Measurements from ENCODE around the gene UMODL1.

Gene UMODL1

GRCh38 chr21:42040411-42041180 lies 30.5 kb upstream of the UMODL1 start:
- no peak for DNase-seq

GRCh38 chr21:42041246-42041645 lies 29.9 kb upstream of the UMODL1 start:
- no peak for DNase-seq

DNA sequence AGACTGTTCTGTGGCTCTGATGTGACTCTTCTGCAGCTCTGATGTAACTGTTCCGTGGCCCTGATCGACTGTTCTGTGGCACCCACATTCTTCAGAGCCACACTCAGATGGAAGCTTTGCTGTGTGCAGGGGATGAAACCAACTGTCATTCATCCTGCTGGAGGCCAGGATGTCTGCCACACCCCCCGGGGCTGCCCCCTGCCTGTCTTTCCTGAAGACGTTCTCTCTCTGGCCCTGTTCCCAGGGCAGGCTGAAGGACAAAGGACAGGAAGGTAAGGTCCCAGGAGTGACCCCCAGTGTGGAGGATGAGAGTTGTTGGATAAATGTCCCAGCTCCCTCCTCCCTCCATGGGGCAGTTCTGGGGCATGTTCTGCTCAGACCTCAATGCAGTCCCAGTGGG lies 29.4 kb upstream of the UMODL1 start:
- DNase-seq = peak; percentile 20

GRCh38 chr21:42042651-42043050 lies 28.5 kb upstream of the UMODL1 start:
- no peak for DNase-seq

- DNase-seq = no peak
Measured at GRCh38 chr21:42043201-42043895, 27.8 kb upstream of the UMODL1 start.

- DNase-seq = no peak
Measured at GRCh38 chr21:42043961-42044360, 27.2 kb upstream of the UMODL1 start.

DNA sequence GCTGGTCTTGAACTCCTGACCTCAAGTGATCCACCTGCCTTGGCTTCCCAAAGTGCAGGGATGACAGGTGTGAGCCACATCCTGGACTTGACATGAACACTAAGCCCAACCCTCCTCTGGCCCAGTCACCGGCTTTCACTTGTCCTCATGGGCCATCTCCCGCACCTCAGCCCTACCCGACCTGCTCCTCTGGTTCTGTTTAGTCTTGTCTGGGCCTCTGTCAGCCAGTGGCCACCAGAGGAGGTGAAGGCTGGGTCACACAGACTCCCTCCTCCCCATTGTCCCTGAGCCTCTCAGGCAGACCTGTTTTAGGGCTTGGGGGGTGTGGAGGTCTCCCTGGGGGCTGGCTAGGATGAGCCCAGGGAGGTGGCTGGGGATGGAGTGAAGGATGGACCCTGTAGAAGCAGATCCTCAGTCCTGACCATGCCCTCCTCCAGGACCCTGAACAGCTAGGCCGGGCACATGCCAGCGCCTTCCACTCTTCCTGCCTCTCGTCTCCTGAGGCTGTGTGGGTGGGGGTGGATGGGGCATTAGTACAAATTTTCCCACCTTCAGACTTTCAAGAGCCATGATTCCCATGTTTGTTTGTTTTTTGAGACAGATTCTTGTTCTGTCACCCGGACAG lies 26.1 kb upstream of the UMODL1 start:
- no peak for DNase-seq

DNA sequence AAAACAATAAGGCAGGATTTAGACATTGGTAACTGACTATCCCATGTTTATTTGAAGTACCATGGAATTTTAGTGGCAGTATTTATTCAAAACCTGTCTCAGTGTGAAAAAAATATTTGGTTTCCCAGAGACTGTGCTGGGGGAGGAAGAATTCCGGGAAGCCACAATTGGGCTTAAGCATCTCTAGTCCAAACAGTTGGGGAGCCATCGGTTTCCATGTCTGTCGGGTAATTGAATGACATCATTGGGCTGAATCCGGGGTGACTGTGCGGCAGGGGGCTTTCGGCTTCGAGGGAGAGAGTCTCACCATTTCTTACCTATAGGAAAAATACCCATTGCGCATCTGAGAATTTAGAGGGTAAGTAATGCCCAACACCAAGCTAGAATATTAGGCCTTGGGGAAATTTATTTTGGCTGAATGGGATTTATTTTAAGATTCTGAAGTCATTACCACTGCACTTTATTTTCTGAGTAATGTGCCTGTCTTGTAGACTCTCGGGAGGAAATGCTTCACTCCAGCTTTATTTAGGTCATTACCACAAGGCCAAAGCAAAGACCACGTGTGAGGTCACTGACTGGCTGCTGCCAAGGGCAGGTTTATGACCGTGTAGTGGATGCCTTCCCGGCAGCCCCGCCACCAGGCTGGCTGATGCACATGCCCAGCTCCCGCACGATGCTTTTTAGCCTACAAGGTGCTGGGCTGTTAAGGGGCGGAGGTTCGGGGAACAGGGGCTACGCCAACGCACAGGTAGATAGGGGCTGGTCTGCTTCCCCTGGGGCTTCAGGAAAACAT lies 23.1 kb upstream of the UMODL1 start:
- DNase-seq = no peak

GRCh38 chr21:42048870-42049577 lies 22.1 kb upstream of the UMODL1 start:
- DNase-seq = no peak

GRCh38 chr21:42049578-42050430 lies 21.3 kb upstream of the UMODL1 start:
- no peak for DNase-seq

- no peak for DNase-seq
Measured at GRCh38 chr21:42051788-42052187, 19.3 kb upstream of the UMODL1 start.

DNA sequence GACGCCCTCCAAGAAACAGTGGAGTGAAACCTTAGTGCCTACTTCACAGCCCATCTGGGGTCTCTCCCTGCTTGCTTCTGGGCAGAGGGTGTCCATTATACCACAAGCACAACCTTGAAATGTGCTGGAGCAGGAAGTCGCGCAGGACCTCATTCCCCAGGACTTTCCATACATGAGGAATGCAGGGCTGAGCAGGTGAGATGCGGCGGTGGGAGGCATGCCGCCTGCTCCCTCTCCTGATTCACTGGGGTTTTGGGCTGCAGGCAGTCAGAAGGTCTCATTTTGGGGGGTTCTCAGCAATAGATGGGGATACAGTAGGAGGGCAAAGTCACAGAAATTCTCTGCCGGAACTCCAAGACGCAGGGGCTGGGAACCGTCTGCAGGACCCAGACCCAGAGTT lies 15.7 kb upstream of the UMODL1 start:
- DNase-seq = no peak

- DNase-seq = peak; percentile 81
Measured at GRCh38 chr21:42056468-42056867, 14.6 kb upstream of the UMODL1 start.

DNA sequence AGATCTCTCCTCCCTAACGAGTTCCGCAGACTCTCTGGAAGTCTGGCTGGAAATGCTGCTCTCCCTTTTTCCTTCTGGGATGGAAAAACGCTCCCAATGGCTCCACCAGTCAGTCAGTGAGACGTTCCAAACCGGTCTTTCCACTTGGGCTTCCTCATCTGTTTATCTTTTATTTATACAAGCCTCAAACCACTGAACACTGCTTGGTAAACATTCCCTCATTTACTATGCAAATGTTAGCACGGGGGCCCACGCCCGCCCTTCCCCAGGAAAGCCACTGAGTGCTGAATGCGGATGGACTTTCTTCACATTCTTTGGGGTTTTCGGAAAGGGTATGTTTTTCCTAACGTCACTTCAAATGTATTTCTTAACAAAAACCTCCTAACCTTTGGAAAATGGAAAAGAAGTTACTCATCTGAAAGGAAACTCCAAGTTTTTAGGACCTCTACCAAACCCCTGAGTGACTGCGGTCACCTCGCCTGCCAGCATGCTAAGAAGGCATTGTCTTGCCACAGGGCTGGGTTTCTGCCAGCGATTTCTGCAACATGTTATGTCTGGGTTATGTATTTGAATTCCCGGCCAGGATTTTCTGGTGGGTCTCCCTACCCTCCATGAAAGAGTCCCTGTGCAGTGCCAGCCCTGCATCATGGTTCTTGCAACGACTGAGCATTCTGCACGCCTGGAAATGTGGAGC lies 14.0 kb upstream of the UMODL1 start:
- peak; percentile 90 for DNase-seq

GRCh38 chr21:42057851-42058437 lies 13.2 kb upstream of the UMODL1 start:
- no peak for DNase-seq

DNA sequence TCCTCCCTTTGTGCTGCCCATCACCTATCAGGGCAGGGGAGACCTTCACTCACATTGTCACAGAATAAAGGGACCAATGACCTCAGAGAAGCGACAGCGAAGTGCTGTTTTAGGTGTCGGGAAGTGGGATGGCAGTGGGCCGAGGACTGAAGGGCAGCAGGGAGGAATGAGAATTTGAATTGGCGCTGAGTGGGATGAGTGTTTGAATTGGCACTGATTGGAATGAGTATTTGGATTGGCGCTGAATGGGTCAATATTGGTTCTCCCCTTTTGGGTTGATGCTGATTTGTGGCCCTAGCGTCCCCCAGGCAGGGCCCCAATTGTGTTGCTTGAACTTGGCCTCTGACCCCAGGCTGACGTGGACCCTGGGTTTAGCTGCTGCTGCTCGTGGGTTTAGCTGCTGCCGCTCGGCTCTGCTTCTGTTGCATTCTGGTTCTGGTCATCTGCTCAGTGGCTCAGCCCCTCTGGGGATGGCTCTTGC lies 12.4 kb upstream of the UMODL1 start:
- no peak for DNase-seq

- DNase-seq = no peak
Measured at GRCh38 chr21:42059141-42059540, 12.0 kb upstream of the UMODL1 start.

GRCh38 chr21:42059721-42060120 lies 11.4 kb upstream of the UMODL1 start:
- DNase-seq = no peak

GRCh38 chr21:42060166-42060565 lies 11.0 kb upstream of the UMODL1 start:
- DNase-seq = no peak
